ENCODE results near the gene CGRRF1. TPM values are rescaled to one million over a fixed set of nuclear protein-coding genes. Genes with fewer than 3 reads are reported as not detected.

CGRRF1 gene
- total RNA-seq, 1 experiment from 2014 or later, result 19.1 TPM

- Mint-ChIP-seq H3K27ac (no peak overlapping the region), H3K4me1 (peaks cover 17 to 23% of the 10 kb centered on the region in 2 experiments), H3K36me3 (ENCODE audit: insufficient read depth in 1 of 3, low read depth in 3 of 3) (peaks cover 24 to 29% (median 26%) of the 10 kb centered on the region in 3 experiments), H3K27me3 (ENCODE audit: low read depth) (no peaks in the 10 kb centered on the region), H3K9me3 (peaks cover 10 to 12% of the 10 kb centered on the region in 2 experiments), H3K4me3 (no peak overlapping the region)
- Histone ChIP-seq H3K14ac (ENCODE audit: insufficient read depth, low read length) (no peak overlapping the region), H3T11ph (ENCODE audit: low read length) (no peak overlapping the region), H3K79me2 (ENCODE audit: insufficient read depth, low read length) (peaks cover 17% of the 10 kb centered on the region; the same call in 1 of the 2 replicates), H3K18ac (ENCODE audit: insufficient read length, low read depth, low read length) (no peak overlapping the region), H3K4me1 (ENCODE audit: insufficient read depth, low read length) (no peaks in the 10 kb centered on the region), H2AFZ (ENCODE audit: low read length) (no peak overlapping the region), H4K5ac (ENCODE audit: insufficient read length, low read depth, low read length) (no peak overlapping the region), H2AK5ac (ENCODE audit: insufficient read length, low read length) (no peak overlapping the region), H4K8ac (replicated peaks; ENCODE audit: insufficient read length, low read depth, low read length) (no peak overlapping the region), H4K91ac (ENCODE audit: insufficient read length, low read depth, low read length) (no peak overlapping the region), H3K27me3 (ENCODE audit: insufficient read depth, low read length) (no peaks in the 10 kb centered on the region), H2BK120ac (ENCODE audit: low read depth, low read length, poor library complexity, severe bottlenecking) (no peak overlapping the region), H2BK12ac (ENCODE audit: insufficient read length, low read depth, low read length) (no peak overlapping the region), H3K27ac (ENCODE audit: insufficient read length, low read depth, low read length) (no peak overlapping the region), H3K4me2 (ENCODE audit: insufficient read depth, insufficient read length, low read length) (no peak overlapping the region), H2BK20ac (ENCODE audit: low read depth, low read length, poor library complexity, severe bottlenecking) (no peak overlapping the region), H3K9me3 (ENCODE audit: control insufficient read depth, low read depth, low read length) (no peaks in the 10 kb centered on the region), H2BK5ac (ENCODE audit: insufficient read length, low read length) (no peak overlapping the region), H3K4ac (ENCODE audit: low read depth, low read length) (no peak overlapping the region), H3K79me1 (ENCODE audit: insufficient read depth, low read depth, low read length, poor library complexity, severe bottlenecking) (peaks cover 5% of the 10 kb centered on the region), H3K9ac (ENCODE audit: extremely low read depth, insufficient read length, low read length) (no peak overlapping the region), H3K23me2 (ENCODE audit: insufficient read length, low read depth, low read length, poor library complexity, severe bottlenecking) (peaks cover 6% of the 10 kb centered on the region), H3K56ac (ENCODE audit: insufficient read length, low read depth, low read length) (no peak overlapping the region), H2BK15ac (ENCODE audit: low read depth, low read length) (no peak overlapping the region), H3K23ac (ENCODE audit: insufficient read length, low read depth, low read length) (no peak overlapping the region), H4K20me1 (ENCODE audit: control insufficient read depth, insufficient read depth, insufficient read length) (no peaks in the 10 kb centered on the region)
- TF ChIP-seq CTCF (conservative IDR thresholded peaks at IDR 0.05), result no peak
- no CpG with 5 or more reads among the region's 1 CpG for WGBS (ENCODE audit: extremely low coverage, insufficient read length, low lambda C conversion rate)
- no peak for DNase-seq
Observed at GRCh38 chr14:54512393-54512792, 2.7 kb downstream of the CGRRF1 start.

All from H9 (cell line).